Vagina (tissue), 2 donors: ENCODE data around the gene TAOK2. TPM values are rescaled to one million over a fixed set of nuclear protein-coding genes. Genes with fewer than 3 reads are reported as not detected.

Experiments used
- DNase-seq, 2 donors: peaks; one replicate each; pipeline ENCODE4 v3.0.0-alpha.2; 2017; ENCODE audit errors: extremely low spot score in 2 of 2
- H3K27ac ChIP-seq: fragments of 200-600 bp; sonication (generic); one replicate; pipeline ENCODE4 v1.5.1; 2019
- H3K27me3 ChIP-seq: fragments of 200-600 bp; sonication (generic); one replicate; pipeline ENCODE4 v1.5.1; 2019
- H3K36me3 ChIP-seq, 2 donors: fragments of 200-600 bp; sonication (generic); one replicate each; pipeline ENCODE4 v1.5.1; 2017 to 2019
- H3K4me1 ChIP-seq: fragments of 200-600 bp; sonication (generic); one replicate; pipeline ENCODE4 v1.5.1; 2019
- H3K4me3 ChIP-seq, 2 donors: fragments of 200-600 bp; sonication (generic); 1 replicate in 1 of 2; 2 replicates in 1 of 2; pipeline ENCODE4 v1.5.1; 2016 to 2019
- H3K9me3 ChIP-seq: fragments of 200-600 bp; sonication (generic); one replicate; pipeline ENCODE4 v1.5.1; 2019
- POLR2A ChIP-seq, 2 donors: fragments of 450-650 bp; IDR thresholded peaks; one replicate each; pipeline ENCODE4 v1.6.1; 2017; ENCODE audit warnings: antibody characterized with exemption in 2 of 2, mild to moderate bottlenecking in 2 of 2, moderate library complexity in 2 of 2
- POLR2AphosphoS5 ChIP-seq, 2 donors: sonication (generic); formaldehyde crosslinking; IDR thresholded peaks; one replicate each; pipeline ENCODE4 v1.9.0; 2017; ENCODE audit warnings: antibody characterized with exemption in 2 of 2, mild to moderate bottlenecking in 2 of 2, low read depth in 1 of 2; ENCODE audit not compliant: insufficient read depth in 1 of 2
- intact Hi-C: fragments of 100-400 bp; cut with DNase I; formaldehyde crosslinking; loops from one replicate; pipeline ENCODE4 v1.15.1; 2023
- total RNA-seq: library from RNA; depleted of rRNA; stranded (reverse); fragments of >200 nt; gene quantifications from one replicate; pipeline ENCODE4 v1.2.3, GENCODE V29; 2016
- TF ChIP-seq, protein P1 (sequence below), 3 experiments: fragments of 450-650 bp in 2 of 3; fragments of 200-600 bp in 1 of 3; sonication (generic) in 1 of 3; IDR thresholded peaks; one replicate each; pipeline ENCODE4 v1.5.1; 2017 to 2019; ENCODE audit warnings: antibody characterized with exemption in 3 of 3, mild to moderate bottlenecking in 2 of 3, moderate library complexity in 2 of 3

TAOK2 gene
- total RNA-seq, 1 donor from 2014 or later: 33.1 TPM

DNA sequence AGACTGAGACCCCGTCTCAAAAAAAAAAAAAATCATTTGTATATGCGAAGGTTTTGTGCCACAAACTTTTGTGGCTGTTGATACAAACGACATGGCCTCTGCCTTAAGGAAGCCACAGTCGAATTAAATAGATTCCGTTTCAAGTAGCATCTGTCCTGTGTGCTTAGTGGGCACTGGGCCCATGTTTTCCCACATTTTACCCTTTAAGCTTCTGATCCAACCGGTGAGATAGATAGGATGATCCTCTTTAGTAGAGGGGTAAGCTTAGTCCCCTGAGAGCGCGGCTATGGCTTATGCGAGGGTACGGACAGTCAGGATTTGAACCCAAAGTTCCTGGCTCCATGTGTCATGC lies 12.6 kb upstream of the TAOK2 start:
- Histone ChIP-seq H3K27ac (peak overlapping the region; percentile 94), H3K36me3 (no peaks in the 10 kb centered on the region), H3K27me3 (no peaks in the 10 kb centered on the region), H3K4me3 (peak overlapping the region; percentile 68 to 81), H3K4me1 (peaks cover 16% of the 10 kb centered on the region), H3K9me3 (no peaks in the 10 kb centered on the region)
- intact Hi-C loops: no loop called here
- no peak for TF ChIP-seq POLR2AphosphoS5 (IDR thresholded peaks at IDR 0.05; ENCODE audit: insufficient read depth in 1 of 2, low read depth in 1 of 2)
- TF ChIP-seq, protein P1, sequence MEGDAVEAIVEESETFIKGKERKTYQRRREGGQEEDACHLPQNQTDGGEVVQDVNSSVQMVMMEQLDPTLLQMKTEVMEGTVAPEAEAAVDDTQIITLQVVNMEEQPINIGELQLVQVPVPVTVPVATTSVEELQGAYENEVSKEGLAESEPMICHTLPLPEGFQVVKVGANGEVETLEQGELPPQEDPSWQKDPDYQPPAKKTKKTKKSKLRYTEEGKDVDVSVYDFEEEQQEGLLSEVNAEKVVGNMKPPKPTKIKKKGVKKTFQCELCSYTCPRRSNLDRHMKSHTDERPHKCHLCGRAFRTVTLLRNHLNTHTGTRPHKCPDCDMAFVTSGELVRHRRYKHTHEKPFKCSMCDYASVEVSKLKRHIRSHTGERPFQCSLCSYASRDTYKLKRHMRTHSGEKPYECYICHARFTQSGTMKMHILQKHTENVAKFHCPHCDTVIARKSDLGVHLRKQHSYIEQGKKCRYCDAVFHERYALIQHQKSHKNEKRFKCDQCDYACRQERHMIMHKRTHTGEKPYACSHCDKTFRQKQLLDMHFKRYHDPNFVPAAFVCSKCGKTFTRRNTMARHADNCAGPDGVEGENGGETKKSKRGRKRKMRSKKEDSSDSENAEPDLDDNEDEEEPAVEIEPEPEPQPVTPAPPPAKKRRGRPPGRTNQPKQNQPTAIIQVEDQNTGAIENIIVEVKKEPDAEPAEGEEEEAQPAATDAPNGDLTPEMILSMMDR (IDR thresholded peaks at IDR 0.05): no peak
- TF ChIP-seq POLR2A (IDR thresholded peaks at IDR 0.05): no peak
- DNase-seq: no peak

DNA sequence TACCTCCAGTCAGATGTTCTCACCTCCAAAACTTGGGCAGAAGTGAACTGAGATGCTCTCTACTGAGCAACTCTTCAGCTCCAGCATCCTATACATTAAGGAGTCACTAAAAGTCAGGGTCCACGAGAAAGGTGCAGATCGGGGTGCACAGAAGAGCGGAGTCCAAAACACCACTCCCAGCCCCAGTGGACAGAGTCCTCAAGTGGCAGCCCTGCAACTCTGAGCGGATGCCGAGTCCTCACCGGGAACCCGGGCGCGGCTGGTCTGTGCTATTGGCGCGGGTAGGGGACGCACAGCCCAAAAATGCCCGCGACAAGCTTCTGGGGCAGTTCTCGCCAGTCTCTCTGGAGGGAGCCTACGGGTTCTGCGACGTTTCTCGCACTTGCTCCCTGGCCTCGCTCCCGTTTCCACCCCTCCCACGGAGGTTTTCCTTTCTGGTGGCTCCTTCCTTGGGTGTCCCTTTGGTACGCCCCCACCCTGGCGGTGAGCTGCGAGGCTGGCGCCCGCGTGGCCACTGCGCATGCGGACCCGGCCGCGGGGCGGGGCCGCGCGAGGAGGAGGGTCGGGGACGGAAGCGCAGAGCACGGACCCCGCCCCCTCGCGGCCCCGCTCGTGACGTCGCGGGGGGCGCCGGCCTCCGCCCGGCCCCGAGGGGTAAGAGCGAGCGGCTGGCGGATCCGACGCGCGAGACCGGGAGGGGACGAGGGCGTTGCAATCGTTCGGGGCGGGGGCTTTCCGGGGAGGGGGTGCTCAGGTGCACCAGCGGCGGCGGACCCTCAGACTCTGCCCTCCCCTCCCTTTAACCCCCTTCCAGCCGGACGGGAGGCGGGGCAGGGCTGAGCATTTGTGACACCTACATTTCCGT lies 12.0 kb upstream of the TAOK2 start, which contains the start of gene TMEM219:
Gene TMEM219 (plus strand): TSS at position 601 of the 865 bp plus-strand sequence. CDS start 1,065 bp downstream, outside the sequence.
- peaks cover 16% of the 10 kb centered on the region for H3K4me1 ChIP-seq
- intact Hi-C loops: no loop called here
- no peaks in the 10 kb centered on the region for H3K9me3 ChIP-seq
- peak within 1 kb of the TSS; percentile 68 to 81 for H3K4me3 ChIP-seq
- H3K27me3 ChIP-seq: no peaks in the 10 kb centered on the region
- TF ChIP-seq POLR2A (IDR thresholded peaks at IDR 0.05) (peak in 1 of 2 donors; percentile 42), POLR2AphosphoS5 (IDR thresholded peaks at IDR 0.05; ENCODE audit: insufficient read depth in 1 of 2, low read depth in 1 of 2) (peak in 1 of 2 donors; percentile 81)
- TF ChIP-seq, protein P1 (IDR thresholded peaks at IDR 0.05): peak in 2 of 3 experiments; percentile 28 to 59
- no peaks in the 10 kb centered on the region for H3K36me3 ChIP-seq
- H3K27ac ChIP-seq: peak within 1 kb of the TSS; percentile 94
- DNase-seq: no peak

DNA sequence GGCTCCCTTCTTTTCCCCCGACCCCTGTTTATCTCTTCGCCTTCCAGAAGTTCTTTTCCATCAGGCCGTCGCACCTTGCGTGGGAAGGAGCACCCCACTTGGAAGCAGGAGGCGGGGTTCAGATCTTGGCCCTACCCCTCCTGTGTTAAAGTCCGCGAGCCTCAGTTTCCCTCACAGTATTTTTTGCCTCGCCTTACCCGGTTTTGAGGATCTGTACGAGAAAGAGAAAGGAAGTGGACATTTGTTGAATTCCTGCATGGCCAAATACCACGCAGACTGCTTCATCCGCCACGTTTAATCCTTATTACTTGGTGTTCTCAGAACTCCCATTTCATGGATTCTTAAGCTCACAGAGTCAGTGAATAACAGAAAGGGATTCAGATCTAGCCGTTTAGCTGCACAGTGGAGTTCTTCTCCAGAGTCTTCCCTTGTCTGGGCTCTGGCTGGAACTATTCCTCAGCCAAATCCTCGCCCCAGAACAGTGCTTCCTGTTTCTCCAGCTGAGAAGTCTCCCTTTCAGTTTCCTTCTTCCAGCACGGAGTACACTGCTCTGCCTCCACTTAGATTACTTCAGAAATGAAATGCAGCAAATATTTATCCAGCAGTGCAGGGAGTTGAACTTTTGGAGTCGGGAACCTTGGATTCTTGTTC lies 11.2 kb upstream of the TAOK2 start:
- DNase-seq: no peak
- no peaks in the 10 kb centered on the region for H3K27me3 ChIP-seq

DNA sequence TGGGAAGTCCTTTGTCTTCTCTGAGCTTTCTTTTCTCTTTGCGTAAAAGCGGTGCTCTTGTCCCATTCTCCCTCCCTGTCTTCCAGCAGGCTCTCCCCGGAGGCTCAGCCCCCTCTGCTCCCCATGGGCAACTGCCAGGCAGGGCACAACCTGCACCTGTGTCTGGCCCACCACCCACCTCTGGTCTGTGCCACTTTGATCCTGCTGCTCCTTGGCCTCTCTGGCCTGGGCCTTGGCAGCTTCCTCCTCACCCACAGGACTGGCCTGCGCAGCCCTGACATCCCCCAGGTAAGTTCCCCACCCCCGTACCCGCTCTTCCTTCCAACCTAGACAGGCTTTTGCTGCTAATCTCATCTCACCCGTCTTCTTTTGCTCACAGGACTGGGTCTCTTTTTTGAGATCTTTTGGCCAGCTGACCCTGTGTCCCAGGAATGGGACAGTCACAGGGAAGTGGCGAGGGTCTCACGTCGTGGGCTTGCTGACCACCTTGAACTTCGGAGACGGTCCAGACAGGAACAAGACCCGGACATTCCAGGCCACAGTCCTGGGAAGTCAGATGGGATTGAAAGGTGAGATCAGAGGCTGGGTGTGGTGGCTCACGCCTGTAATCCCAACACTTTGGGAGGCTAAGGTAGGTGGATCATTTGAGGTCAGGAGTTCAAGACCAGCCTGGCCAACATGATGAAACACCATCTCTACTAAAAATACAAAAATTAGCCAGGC lies 10.5 kb upstream of the TAOK2 start:
- no peak for TF ChIP-seq POLR2AphosphoS5 (IDR thresholded peaks at IDR 0.05; ENCODE audit: insufficient read depth in 1 of 2, low read depth in 1 of 2)
- TF ChIP-seq, protein P1 (IDR thresholded peaks at IDR 0.05): no peak
- no peak for TF ChIP-seq POLR2A (IDR thresholded peaks at IDR 0.05)
- no peaks in the 10 kb centered on the region for H3K9me3 ChIP-seq
- peak overlapping the region; percentile 68 to 81 for H3K4me3 ChIP-seq
- DNase-seq: no peak
- peaks cover 16% of the 10 kb centered on the region for H3K4me1 ChIP-seq
- intact Hi-C loops: no loop called here
- peak overlapping the region; percentile 94 for H3K27ac ChIP-seq
- peaks cover 0 to 4% of the 10 kb centered on the region in 2 donors for H3K36me3 ChIP-seq
- H3K27me3 ChIP-seq: no peaks in the 10 kb centered on the region

More for the DNA sequence above, 11.2 kb upstream of the TAOK2 start:
- peak overlapping the region; percentile 68 to 81 for H3K4me3 ChIP-seq
- TF ChIP-seq POLR2A (IDR thresholded peaks at IDR 0.05) (no peak), POLR2AphosphoS5 (IDR thresholded peaks at IDR 0.05; ENCODE audit: insufficient read depth in 1 of 2, low read depth in 1 of 2) (no peak)
- TF ChIP-seq, protein P1 (IDR thresholded peaks at IDR 0.05): no peak
- H3K4me1 ChIP-seq: peaks cover 16% of the 10 kb centered on the region
- H3K9me3 ChIP-seq: no peaks in the 10 kb centered on the region
- intact Hi-C loops: no loop called here
- peak overlapping the region; percentile 94 for H3K27ac ChIP-seq
- H3K36me3 ChIP-seq: no peaks in the 10 kb centered on the region
